Stimulated activated CD8-positive, alpha-beta memory T cell treated with anti-CD3 and anti-CD28 coated beads, Interleukin-12 subunit alpha, Interleukin-12 subunit beta, amount 100 ng/mL, for 4 hours (primary cell): ENCODE results near the gene LRRC75A.
"Not testable (repeated sequence)": the region's sequence is repeated elsewhere in the genome, so short reads cannot be mapped to it uniquely, and the experiment has no call there.

Experiments
- DNase-seq: peaks from one replicate; pipeline ENCODE4 v3.0.0-alpha.2; 2020; ENCODE audit warnings: low read depth

The LRRC75A gene

DNA sequence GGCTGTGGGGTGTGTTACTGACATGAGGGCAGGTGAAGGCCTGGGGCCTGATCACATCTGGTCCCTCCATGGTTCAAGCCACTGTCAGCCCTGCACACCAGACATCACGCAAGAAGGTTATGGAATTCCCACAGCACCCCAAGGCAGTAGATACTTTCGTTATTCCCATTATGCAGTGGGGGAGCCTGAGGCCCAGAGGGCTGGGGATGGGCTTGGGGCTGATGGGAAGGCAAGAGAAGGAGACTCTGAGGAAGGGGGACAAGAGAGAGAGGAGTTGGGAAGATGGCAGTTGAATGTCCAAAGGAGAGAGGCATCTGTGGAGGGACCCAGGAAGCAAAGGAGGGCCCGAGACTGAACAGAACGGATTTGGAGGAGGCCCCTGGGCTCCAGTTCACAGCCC lies 42.0 kb downstream of the LRRC75A start:
- no peak for DNase-seq

DNA sequence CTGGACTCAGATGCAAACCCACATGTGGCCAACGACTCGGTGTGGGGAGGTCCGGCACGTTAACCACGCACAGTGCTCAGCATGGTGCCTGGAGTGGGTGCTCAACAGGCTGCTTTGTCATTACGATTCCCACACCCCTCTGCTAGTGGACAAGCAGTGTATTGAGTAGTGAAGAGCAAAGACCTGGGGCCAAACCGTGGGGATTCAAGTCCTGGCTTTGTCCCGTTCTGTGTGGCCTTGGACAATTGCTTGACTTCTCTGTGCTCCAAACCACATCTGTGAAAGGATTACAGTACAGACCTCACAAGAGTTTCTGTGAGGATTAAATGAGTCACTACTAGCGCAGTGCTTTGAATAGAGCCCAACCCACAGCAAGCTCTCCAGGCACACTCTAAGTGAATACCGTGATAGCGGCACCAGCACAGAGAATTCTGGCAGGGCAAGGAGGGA lies 42.8 kb downstream of the LRRC75A start:
- DNase-seq = no peak

DNA sequence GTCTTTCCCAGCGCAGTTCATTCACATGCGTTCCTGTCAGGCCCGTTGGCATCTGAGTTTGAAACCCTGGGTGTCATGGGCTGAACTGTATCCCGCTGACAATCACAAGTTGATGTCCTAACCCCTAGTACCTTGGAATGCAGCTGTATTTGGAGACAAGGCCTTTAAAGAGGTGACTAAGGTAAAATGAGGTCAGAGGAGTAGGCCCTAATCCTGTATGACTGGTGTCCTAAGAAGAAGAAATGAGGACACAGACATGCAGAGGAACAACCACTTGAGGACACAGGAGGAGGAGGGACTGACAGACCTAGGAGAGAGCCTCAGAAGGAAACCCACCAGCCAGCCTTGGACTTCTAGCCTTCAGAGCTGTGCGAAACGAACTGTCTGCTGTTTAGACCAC lies 43.5 kb downstream of the LRRC75A start:
- no peak for DNase-seq

DNA sequence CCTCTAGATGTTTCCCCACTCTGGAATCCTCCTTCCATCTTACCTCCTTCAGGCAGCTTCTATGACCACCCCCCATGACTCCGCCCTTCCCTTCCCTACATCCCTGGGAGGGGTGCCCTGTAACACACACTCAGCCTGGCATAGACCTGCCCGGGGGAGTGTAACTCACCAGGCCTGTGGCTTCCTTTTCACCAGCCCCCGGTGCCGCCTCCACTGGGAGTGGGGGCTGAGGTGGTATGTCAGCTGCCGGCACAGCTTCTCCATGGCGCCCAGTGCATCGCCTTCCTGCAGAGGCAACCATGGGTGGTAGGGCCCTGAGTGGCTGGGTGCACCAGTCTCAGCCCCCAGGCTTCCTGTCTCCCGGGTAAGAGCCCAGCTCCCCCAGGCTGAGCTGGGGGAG lies 44.3 kb downstream of the LRRC75A start:
- no peak for DNase-seq

DNA sequence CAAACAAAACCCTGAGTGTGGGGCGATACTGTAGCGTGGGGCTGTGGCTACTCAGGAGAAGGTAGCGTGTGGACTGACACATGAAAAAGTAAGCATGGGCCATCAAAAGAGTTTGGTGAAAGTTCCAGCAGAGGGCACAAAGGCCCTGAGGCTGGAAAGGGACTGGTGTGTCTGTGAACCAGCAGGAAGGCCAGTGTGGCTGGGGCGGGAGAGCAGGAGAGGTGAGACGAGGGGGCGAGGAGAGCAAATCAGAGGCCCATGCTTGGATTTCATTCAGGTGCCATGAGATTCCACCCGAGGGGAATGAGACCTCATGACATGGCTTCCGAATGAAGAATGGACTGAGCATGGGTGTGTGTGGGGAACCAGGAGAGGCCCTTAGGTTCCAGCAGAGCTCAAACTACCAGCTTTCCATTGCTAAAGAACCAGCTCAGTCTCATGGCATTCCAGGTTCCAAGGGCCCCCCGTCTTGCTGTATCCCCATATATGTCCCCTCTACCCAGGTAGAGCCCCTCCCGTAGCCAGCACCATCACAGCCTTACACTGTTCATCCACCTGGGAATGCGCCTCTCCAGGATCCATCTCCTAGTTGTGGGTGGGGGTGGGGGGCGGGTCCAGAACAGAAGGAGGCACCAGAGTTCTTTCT lies 45.5 kb downstream of the LRRC75A start:
- DNase-seq = no peak

DNA sequence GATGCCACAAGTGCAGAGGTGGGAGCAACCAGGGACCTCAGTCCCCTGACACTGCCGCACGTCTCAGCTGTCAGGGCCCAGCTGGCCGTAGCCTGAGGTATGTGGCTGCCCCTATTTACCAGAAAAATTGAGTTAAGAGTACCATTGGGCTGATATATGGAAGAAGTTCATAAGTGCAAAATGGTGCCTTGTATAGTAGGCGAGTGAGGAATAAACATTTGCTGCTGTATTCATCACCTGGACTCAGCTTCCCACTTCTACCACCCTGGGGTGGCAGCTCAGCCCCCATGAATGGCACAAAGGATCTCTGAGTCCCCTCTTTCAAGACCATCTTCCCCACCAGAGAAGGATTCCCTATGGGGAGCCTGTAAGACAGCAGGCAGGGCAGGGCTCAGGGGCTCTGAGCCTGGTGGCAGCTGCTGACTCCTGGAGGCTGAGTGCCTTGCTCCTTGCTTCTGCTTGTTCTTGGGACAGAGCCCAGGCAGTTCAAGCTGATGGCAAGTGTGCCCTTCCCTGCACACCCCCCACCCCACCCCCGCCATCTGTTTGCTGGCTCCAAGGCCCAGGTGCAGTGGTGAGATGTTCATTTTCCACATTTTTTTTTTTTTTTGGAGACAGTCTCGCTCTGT lies 47.6 kb downstream of the LRRC75A start:
- no peak for DNase-seq

DNA sequence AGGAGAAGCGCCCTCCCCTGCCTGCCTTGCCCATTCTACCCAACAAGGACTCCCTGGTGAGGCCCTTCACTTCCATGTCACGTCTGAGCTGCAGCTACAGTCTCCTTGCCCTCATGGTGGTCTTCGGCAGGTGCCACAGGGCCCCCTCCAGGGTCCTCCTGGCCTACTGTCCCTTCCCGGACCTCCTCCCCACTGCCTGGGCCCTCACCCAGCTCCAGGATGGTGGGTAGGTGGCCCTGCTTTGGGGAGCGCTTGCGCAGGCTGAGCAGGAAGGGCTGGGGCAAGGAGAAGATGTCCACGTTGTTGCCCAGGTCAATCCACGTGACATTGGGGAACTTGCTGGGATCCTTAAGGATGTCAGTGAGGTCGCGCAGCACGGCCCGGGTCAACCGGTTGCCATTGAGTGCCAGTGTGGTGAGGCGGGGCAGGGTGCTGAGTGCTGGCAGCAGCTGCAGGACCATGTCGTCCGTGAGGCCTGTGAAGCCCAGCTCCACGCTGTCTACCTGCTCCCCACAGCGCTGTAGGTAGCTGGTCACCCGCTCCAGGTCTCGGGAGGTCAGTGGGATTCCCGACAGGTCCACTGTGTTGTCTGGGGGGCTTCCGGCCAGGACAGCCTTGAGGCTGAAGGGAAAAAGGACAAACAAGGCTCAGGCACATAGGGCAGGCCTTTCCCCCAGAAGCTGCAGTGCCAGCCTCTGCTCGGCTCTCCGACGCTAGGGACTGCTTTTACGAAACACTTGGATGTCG lies 48.3 kb downstream of the LRRC75A start:
- DNase-seq = no peak

DNA sequence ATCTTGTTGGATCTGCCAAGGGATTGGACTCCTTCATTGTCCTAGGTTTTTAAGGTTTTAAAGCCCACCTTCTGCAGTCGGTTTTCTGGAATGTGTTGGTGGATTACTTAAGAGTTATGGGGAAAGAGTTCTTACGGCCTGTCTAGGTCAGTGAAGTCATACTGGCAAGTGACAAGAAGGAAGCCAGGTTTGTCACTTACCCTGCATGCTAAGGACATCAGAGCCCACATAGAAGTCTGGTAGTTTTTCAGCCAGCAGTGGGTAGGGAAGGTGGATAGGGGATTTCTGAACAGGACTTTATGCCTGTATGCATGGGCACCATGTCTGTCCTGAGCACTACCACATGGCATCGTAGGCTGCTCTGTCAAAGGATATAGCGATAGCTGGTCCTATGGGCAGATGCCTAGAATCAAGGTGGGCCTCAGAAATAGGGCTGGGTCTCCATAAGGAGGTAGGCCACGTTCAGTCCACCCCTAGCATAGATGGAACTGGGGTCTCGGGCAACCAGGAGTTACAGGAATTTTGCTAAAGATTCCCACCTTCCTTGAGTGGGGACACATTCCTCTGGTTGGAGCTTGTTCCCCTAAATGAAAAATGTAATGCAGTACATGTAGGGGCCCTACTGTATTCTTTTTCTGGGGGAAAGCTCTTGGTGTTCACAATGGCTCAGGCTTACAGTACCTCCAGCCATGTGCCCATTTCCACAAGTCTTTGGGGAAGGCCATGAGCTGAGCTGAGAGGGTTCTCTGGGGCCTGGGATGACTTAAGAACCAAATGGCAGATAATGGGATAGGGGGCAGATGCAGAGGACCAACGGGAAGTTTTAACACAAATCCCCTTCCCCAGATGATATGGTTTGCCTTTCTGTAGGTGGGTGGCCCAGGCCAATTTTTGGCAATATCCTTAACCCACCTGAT lies 49.1 kb downstream of the LRRC75A start:
- no peak for DNase-seq

DNA sequence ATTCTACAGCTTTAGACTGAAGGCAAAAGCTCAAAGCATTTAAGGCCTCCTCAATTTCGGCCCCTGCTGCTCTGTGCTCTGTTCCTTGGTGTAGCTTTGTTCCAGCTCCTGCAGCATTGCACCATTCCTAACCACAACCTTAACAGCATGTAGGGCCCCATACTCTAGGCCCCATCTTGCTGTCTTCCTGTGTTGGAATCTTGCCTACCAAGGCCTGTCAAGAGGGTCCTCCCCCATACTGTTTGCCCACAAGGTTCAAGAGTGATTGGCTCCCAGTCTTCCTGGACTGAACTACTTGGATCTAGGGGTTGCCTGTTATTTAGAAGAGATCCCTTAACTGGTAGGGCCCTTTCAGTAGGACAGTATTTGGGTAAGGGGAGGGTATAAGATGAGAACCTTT lies 49.9 kb downstream of the LRRC75A start:
- no peak for DNase-seq

DNA sequence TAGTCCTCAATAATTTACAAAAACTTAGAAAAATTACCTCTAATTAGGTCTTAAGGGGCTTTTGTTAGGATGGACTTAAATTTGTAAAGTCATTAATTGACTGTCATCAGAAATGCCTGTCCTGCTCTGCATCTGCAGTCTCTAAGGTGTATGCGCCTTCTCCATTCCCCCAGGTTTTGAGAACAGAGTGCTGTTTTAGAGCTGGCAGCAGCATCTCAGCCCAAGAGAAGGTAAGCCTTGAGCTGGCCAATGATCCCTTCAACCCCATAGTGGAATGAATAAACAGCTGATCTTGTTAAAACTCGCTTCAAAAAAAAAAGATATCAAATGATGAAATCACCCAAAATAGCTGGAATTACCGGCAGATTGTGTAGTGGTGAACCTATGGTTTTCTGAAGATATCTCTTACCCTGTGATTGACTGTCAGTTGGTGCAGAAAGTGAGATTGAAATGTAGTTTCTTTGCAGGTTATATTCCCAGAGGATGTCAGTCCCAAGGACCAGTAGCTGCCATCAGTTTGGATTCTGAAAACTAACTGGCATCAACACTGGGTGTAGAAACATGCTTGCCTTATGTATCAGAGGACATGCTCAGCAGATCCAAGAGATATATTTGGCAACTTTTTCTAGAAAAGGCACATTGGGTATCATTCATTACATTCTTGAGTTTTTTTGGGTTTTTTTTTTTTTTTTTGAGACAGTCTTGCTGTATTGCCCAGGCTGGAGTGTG lies 50.9 kb downstream of the LRRC75A start:
- DNase-seq = no peak

DNA sequence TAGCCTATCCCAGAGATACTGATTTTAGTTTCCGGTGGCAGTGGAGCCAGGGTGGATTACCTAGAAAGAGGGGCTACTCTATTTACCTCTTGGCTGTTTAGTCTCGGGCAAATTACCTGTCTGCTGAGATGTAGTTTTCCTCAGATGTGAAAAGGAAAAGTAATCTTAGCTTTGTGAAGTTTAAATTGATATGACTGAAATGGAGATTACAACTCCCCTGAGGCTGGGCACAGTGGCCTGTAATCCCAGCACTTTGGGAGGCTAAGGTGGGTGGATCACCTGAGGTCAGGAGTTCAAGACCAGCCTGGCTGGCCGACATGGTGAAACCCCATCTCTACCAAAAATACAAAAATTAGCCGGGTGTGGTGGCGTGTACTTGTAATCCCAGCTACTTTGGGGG lies 51.6 kb downstream of the LRRC75A start:
- not testable (repeated sequence) for DNase-seq

DNA sequence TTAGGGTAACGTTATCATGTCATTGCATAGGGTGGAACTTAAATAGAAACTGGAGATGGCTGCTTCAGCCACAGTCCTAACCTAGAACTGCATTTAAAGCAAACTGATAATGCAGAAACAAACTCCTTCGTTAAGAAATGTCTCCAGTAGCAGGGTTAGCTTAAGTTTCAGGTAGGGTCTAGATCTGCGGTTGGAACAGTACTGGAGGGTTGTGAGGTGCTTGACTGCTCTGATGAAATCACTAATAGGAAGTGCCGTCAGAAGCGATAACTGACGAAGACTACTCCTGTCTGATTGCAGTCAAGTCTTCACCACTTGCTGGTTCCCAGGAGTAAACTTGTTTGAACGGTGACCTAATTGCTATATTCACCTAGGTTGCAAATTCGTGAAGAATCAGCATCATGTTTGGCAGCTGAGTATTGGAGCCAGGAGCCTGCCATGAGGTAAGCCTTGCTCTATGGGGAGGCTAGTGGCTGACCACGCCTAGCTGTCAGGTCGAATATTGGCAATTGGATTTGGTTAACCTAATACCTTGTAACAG lies 52.1 kb downstream of the LRRC75A start:
- no peak for DNase-seq

DNA sequence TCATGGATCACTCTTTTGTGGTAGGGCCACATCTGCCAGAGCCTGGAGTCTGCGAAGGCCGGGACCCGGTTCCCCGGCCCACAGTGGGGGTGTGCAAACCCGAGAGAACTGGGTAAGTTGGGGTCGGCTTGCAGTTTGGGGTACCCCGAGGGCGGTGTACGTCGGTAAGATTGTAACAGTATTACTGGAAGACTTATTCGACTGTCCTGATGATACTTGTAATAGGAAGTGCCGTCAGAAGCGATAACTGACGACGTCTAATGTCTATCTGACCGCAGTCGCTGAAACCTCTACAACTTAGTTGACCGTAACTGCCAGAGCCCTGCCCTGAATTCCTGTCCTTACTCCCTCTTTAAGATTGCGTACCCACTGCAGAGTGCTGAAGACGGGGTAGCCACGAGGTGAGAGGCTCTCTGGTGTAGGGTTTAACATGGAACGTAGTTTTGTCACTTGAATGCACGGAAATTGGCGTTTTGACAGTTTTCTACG lies 52.6 kb downstream of the LRRC75A start:
- DNase-seq = no peak

DNA sequence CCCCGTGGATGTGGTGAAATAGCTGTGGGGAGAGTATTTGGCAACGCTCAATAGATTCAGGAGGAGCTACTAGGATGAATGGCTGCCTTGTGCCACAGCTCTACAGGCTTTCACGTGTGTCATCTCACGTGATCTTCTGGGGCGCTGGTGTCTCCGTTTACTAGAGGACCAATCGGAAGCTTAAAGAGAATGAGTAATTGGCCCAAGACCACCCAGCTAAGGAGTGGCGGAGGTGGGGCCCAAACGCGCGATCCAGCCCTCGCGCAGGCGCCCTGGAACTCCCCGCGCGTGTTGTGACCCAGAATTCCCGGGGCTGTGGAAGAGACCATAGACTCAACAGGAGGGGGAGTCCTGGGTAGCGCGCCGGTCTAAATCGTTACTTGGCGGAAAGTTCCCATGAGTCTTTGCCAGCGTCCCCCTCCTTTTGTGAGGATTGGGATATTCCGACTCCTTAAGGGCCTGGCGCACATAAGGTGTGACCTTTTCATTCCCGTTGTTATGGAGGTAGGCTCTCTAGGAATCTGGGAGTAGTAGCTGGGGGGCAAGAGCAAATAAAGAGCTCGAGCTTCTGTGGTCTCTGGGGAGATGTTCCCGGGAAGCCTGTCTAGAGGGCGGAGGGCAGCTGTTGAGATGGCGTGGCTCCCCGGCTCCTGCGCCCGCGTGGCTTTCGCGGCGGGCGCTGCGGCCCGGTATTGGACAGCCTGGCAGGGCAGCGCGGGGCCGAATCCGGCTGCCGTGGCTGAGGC lies 53.3 kb downstream of the LRRC75A start:
- peak; percentile 90 for DNase-seq

DNA sequence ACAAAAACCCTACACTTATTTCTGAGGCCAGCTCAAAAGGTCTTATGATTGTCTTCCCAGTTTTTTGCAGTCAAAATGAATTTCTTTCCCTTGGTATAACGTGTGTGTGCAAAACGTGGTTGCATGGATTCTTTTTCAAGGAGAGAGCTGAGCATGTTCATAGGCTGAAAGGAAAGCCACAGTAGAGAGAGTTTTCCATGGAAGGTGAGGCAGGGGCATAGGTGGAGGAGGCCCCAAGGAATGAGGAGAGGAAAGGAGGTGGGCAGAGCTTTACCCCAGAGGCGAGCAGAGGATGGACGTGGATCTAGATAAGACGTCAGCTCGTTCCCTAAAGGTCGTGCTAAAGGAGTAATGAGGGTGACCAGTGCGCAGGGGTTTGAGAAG lies 53.8 kb downstream of the LRRC75A start:
- DNase-seq = no peak

DNA sequence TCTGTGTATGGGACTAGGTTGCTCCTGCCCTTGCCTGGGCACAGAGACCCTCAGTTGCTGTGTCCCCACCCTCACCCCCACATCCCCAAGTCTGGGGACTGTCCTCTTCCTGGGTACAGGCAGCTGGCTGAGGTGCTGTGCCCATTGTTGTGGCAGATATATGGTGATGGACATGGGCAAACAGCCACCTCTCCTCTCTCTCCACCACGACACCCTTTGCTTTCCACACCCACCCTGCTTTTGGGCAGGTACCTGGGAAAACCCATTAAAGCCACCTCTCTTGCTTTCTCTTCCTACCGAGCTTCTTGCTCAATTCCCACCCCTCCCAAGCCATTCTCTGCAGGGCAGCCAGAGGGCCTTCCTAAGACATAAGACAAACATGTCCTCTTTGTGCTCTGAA lies 54.9 kb downstream of the LRRC75A start:
- DNase-seq = no peak

DNA sequence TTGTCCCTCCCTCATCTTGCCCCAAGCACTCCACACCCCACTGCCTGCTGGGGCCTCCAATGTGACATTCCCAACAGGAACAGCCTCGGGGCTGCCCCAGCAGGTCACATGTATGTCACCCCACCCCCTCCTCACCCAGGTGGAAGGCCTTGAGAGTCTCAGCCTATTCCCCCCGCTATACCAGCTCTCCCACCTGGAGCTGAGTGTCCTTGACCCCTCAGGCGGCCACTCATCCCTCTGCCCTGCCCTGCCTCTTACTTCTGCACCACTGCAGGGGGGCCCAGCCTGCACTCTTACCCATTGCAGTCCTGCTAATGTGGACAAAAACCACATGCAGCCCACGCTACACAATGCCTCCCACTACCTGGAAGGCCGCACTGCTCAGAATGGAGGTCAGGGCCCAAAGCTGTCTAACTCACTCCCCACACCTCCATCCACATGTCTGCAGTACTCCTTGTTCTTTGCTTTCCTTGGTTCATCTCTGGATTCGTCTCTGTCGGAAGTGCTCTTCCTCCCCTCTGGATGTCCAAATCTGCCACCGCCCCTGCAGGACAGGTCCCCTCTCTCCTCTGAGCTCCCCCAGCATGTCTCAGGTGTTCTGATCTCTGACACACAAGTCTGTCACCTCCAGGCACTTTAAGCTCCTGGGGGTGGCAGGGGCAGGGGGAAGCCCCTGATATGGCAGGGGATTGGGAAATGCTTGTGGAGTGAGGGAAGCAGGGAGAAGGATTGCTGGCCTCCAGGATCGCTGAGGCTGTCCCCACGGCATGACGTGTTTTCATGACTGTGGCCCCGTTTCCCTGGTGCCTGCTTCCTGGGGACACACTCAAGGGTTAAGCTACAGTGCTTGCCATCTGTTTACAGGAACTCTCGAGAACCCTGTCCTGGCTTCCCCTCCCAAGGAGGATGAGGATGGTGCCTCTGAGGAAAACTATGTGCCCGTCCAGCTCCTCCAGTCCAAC lies 55.8 kb downstream of the LRRC75A start:
- DNase-seq = no peak

DNA sequence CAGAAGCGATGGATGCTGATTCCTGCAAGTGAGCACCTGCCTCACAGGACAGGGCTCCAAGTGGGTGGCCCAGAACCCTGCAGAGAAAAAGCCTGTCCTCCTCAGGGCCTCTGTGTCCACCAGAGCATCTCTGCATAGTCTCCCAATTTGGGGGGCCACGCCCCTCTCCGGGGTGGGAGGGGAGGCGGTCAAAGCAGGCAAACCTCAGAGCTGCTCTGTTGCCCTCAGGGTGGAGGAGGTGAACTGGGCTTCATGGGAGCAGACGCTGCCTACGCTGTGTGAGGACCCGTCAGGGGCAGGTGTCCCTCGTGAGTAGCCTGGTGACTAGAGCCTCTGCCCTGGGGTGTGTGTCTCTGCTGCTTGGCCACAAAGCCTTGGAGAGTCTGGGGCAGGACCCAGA lies 57.3 kb downstream of the LRRC75A start:
- no peak for DNase-seq

DNA sequence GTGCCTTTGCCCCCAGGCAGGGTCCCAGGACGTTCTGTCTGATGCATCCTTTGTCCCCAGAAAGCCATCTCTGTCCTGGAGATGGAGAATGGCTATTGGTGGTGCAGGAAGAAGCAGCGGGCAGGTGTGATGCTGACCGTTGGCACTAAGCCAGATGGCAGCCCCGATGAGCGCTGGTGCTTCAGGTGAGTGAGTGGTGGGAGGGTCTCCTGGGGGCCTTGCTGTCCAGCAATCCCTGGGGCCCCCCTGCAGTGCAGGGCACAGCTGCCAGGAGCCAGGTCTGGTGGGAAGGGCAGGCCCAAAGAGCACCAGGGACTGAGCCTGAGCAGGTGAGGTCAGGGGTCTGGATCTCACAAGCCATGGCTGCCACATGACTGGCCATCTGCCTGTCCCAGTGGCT lies 58.5 kb downstream of the LRRC75A start:
- DNase-seq = no peak
